GM19455 (cell line): ENCODE results near the gene KIAA1217.

Source experiments
- ATAC-seq: cut with Tn5 transposase; IDR thresholded peaks from one replicate; pipeline ENCODE4 v1.9.1; 2021; ENCODE audit not compliant: unreplicated experiment

Gene KIAA1217

GRCh38 chr10:24209432-24209771 is 464 bp downstream of the KIAA1217 start:
- ATAC-seq: peak; percentile 37

- ATAC-seq: peak; percentile 52
Observed at GRCh38 chr10:24209946-24210491, 1.1 kb downstream of the KIAA1217 start.

- ATAC-seq: peak; percentile 4
Observed at GRCh38 chr10:24210501-24210900, 1.6 kb downstream of the KIAA1217 start.

DNA sequence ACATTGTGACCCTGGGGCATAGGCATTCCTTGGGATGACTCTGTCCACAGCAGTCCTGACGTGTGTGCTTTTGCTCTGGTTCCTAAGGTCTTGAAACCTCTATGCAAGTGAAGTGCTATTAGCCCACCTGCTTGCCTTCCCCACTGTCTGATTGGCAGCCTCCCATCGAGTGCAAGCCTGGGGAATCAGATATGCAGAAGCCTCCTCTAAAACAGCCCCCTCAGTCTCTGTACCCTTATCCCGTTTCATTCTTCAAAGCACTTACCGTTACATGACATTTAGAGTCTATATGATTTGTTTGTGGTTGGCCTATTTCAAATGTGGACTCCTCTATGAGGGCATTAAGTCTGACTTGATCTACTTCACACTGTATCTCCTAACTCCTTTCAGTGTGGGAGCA is 4.3 kb downstream of the KIAA1217 start:
- no peak for ATAC-seq

GRCh38 chr10:24213881-24214280 is 4.9 kb downstream of the KIAA1217 start:
- ATAC-seq: no peak

DNA sequence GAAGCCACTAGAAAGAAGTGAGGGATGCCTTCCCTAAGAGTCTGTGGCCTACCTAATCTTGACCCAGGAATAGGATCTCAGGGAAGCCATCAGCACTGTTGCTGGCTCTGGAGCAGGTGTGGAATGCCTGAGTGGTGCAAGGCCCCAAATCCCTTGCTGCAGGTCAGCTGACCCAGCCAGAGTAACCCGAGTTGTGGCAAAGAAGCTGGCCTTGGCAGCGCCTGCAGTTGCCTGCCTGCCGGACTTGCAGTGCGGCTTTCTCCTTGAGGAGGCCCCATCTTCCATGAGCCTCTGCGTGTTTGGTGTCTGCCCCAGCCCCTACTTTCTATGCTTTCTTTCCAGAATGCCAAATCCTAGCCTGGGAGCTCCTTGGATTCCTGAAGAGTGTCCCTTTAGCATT is 5.8 kb downstream of the KIAA1217 start:
- no peak for ATAC-seq

GRCh38 chr10:24215196-24215595 is 6.3 kb downstream of the KIAA1217 start:
- no peak for ATAC-seq

DNA sequence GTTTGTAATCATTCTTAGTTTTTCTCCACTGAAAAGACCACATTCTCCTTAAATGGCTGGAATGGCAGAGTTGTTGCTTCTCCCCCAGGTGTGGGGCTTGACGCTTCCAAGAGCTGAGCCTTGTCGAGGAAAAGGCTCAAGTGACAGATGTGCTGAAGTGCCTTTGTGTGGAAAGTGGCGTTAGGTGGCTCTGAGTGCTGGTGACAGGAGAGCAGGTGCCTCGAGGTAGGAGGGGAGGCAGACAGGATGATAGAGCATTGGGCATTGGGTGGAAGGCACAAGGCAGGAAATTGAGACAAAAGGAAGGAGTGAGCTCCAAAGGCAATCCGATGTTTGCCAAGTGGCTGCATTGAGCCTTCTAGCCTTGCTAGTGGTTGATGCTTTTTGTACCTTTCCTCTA is 6.7 kb downstream of the KIAA1217 start:
- ATAC-seq: no peak

- ATAC-seq: no peak
Observed at GRCh38 chr10:24219963-24220362, 11.0 kb downstream of the KIAA1217 start.

- no peak for ATAC-seq
Observed at GRCh38 chr10:24223341-24223740, 14.4 kb downstream of the KIAA1217 start.

DNA sequence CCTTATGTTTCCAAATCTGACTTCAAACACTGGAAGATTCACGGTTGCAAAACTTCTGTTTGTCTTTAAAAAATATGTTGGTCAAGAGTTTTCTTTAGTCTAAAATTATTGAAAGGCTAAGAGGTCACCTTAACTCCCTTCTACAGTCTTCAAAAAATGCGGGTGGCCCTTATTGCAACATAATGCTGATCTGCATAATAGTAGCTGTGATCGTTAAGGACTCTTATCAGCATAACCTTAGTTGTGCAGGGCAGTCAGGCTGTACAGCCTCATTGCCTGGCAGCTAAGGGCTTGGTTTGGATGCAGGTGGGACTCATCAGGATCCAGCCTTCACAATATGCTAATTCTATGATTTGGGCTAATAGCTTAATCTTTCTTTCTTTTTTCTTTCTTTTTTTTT is 15.0 kb downstream of the KIAA1217 start:
- ATAC-seq: no peak

DNA sequence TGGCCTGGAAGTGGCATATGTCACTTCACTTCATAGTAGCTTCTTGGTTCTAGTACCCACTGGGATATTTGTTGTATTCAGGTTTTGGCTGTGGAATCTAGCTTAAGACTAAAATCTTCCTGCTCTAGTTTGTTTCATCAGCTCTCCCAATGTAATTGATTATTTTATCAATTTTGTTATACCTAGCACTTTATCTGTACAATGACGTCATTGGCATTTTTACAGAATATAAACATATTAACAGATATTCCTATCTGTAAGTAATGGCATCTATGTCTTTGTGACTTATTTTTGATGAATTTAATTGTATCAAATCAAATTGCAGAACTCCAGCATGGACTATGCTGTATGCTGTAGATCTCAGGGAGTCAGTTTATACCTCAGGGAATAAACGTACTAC is 19.7 kb downstream of the KIAA1217 start:
- no peak for ATAC-seq

GRCh38 chr10:24229909-24230308 is 21.0 kb downstream of the KIAA1217 start:
- ATAC-seq: no peak

DNA sequence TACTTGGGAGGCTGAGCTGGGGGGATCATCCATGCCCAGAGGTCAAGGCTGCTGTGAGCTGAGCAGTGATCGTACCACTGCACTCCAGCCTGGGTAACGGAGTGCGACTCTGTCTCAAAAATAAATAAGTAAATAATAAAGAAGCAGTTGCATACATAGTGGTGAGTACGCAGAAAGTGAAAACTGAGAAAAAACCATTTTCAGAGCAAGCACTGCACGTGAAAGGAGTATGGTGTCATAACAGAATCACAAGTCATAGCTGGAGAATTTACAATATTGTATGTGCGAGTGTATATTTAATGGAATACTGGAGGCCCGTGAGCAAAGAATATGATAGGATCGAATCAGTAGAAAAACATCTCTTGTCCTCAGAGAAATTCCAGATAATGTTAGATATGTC is 22.3 kb downstream of the KIAA1217 start:
- ATAC-seq: no peak

DNA sequence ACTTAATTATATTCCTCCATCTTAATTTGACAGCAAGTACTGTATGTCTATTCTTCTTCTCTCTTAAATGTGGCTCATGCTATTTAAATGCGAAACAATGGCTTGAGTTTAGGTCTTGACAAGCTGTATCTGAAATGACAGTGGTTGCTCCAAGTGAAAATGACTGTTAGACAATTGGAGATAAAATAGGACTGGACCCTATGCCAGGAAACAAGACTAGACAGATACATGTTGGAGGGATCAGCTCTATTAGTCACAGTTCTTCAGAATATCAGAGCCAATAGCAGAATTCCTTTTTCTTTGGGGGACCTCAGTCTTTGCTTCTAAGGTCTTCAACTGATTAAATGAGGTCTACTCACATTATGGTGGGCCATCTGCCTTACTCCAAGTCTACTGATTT is 25.8 kb downstream of the KIAA1217 start:
- ATAC-seq: no peak

DNA sequence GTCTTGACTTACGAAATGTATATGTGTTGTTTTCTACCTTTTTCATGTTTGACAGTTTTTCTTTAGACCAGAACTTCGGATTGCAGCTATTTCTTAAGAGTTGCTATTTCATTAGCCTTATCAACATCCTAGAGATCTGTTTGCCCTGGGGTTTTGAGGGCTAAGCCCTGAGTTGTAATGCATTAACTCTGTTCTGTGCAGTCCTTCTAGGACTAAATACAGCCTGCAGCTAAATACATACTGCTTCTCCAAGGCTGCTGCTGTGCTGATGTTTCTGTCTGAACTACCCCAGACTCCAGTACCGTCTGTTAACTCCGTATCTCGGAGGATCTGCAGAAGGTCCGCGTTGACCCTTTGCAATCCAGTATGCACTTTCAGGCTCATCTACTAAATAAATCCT is 26.5 kb downstream of the KIAA1217 start:
- no peak for ATAC-seq

DNA sequence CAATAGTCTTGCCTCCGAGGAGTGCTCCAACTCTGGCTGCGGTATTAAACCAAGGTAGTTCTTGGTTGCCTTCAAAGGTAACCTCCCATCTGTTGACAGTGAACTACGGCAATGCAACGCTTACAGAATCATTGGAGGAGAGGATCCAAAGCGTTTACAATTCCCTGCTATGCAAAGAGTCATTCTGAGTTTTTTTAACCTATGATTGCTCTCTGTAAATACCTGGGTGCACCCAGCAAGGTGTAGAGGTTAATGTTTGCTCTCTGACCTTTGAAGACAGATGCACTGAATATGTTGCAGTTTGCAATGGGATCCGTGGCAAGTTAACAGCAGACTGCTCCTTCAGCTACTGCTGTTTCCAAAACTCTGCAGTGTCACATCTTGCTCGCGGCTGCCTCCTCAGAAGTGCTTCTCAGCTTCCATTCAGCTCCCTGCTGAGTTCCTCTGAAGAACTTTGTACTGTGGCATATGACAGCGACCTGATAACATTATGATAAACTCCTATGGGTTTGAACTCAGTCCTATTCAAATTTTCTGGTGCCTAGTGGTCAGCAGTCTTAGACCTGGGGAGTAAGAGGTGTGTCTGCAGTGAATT is 29.0 kb downstream of the KIAA1217 start:
- no peak for ATAC-seq

DNA sequence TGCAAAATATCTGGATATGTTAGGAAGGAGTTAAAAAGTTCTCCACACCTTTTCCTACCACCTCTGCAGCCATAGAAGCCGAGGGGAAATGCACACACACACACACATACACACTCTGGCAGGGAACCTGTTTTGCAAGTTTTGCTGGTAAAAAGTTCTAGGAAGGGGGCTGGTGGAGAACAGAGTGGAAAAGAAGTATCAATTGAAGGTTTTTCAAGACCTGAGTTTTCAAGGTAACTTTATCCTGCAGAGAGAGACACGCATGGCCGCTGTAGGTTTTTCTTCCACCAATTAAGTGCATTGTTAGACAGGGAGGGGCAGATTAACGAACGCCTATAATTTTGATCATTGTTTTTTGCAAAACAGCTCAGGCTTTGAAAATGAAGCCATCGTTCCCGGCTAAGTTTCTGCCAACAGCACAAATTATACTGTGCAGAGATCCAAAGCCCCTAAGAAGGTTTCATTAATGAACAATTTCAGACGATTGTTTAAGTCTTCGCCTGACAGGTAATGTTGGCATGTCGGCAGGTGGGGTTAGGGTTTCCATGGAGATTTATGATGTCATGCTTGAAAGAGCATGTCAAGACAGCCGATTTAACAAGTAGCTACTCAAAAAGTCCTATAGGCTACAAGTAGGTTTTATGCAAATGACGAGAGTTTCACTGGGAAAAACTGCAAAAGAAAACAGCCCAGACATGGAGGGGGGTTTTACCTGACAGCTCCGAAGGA is 29.7 kb downstream of the KIAA1217 start:
- no peak for ATAC-seq

GRCh38 chr10:24239289-24240040 is 30.5 kb downstream of the KIAA1217 start:
- no peak for ATAC-seq

GRCh38 chr10:24240041-24240751 is 31.3 kb downstream of the KIAA1217 start:
- no peak for ATAC-seq

DNA sequence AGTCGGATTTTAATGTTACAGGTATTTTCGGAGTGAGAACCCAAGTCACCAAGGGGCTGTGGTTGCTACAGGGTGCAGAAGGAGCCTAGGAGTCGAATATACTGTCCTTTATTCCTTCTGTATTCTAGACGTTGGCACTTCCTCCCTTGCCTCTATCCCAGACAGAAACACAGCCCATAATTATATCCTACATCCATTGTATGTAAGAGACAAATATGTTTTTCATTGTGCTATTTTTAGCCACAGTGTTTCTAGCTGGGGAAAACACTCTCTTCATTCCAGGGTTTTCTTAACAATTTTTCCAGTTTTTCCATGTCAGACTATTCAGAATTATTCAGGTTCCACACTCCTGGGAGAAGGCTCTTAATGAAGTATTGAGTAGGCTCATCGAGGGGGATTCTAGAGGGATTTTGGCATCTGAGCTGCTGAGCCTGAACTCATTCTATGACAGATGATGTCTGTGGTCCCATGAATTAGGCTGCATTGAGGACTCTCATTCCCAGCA is 32.6 kb downstream of the KIAA1217 start:
- ATAC-seq: no peak
